Adrenal gland (tissue), 5 donors: ENCODE data around the gene ZIC4.

Experiments used
- CTCF ChIP-seq, 6 experiments: fragments of 450-650 bp in 4 of 6; fragments of 200-600 bp in 2 of 6; sonication (generic) in 1 of 6; IDR thresholded peaks; 1 replicate in 5 of 6; 2 replicates in 1 of 6; pipeline versions ENCODE4 v1.5.1 to v1.8.0; 2016 to 2021; ENCODE audit warnings: antibody characterized with exemption in 6 of 6, mild to moderate bottlenecking in 2 of 6, moderate library complexity in 1 of 6
- POLR2A ChIP-seq, 2 donors: fragments of 450-650 bp; IDR thresholded peaks; one replicate each; pipeline ENCODE4 v1.6.1; 2017; ENCODE audit warnings: antibody characterized with exemption in 2 of 2, mild to moderate bottlenecking in 2 of 2, moderate library complexity in 1 of 2
- donor health status: DM: no; HTN: no; CAD: no.

GRCh38 chr3:147412261-147412916 lies 6.0 kb upstream of the ZIC4 start:
- no peak for TF ChIP-seq CTCF (IDR thresholded peaks at IDR 0.05)
- TF ChIP-seq POLR2A (IDR thresholded peaks at IDR 0.05): no peak
